ENCODE results near the gene KCNJ10. TPM values are rescaled to one million over a fixed set of nuclear protein-coding genes. Genes with fewer than 3 reads are reported as not detected.

The KCNJ10 gene
- total RNA-seq, 1 experiment from 2014 or later = 0.08 TPM

DNA sequence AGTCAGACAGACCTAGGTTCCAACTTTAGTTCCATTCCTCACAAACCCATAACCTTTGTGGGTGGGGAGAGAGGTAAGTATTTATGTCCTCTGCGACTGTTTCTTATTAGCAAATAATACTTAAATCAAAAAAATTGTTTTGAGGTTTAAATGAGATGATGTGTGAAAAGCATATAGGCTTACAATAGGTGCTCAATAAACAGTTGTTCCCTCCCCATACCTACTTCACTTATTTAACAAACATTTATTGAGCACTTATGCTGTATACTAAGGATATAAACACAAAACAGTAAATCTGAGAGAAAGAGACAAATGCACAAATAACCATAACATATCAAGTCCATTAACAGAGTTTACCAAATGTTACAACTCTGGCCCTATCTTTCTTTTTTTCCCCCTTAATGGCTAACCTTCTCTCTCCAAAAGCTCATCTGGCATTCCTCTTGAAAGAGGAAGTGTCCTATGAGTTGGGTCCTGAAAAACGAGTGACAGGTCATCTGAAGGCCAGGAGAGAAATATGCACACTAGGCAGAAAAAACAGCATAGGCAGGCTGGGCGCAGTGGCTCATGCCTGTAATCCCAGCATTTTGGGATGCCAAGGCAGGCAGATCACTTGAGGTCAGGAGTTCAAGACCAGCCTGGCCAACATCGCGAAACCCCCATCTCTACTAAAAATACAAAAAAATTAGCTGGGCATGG, 48.4 kb downstream of the KCNJ10 start:
- no peak overlapping the region for H3K27ac ChIP-seq (ENCODE audit: low read length)
- no TSS peak for BruUV-seq (replicated peaks)
- H3K27me3 ChIP-seq (ENCODE audit: control insufficient read depth, insufficient read depth, low read length) = peaks cover 6% of the 10 kb centered on the region; the same call in 1 of the 2 replicates
- TF ChIP-seq POLR2AphosphoS5 (IDR thresholded peaks at IDR 0.05; ENCODE audit: low read depth, low read length) = no peak
- TF ChIP-seq SIN3A (IDR thresholded peaks at IDR 0.05; ENCODE audit: borderline replicate concordance, insufficient read depth, low read depth, low read length) = no peak
- TF ChIP-seq, protein P1, sequence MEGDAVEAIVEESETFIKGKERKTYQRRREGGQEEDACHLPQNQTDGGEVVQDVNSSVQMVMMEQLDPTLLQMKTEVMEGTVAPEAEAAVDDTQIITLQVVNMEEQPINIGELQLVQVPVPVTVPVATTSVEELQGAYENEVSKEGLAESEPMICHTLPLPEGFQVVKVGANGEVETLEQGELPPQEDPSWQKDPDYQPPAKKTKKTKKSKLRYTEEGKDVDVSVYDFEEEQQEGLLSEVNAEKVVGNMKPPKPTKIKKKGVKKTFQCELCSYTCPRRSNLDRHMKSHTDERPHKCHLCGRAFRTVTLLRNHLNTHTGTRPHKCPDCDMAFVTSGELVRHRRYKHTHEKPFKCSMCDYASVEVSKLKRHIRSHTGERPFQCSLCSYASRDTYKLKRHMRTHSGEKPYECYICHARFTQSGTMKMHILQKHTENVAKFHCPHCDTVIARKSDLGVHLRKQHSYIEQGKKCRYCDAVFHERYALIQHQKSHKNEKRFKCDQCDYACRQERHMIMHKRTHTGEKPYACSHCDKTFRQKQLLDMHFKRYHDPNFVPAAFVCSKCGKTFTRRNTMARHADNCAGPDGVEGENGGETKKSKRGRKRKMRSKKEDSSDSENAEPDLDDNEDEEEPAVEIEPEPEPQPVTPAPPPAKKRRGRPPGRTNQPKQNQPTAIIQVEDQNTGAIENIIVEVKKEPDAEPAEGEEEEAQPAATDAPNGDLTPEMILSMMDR (IDR thresholded peaks at IDR 0.05) = no peak
- TF ChIP-seq TCF7L2 (IDR thresholded peaks at IDR 0.05; ENCODE audit: low read depth, low read length) = no peak
- TF ChIP-seq, protein P2, sequence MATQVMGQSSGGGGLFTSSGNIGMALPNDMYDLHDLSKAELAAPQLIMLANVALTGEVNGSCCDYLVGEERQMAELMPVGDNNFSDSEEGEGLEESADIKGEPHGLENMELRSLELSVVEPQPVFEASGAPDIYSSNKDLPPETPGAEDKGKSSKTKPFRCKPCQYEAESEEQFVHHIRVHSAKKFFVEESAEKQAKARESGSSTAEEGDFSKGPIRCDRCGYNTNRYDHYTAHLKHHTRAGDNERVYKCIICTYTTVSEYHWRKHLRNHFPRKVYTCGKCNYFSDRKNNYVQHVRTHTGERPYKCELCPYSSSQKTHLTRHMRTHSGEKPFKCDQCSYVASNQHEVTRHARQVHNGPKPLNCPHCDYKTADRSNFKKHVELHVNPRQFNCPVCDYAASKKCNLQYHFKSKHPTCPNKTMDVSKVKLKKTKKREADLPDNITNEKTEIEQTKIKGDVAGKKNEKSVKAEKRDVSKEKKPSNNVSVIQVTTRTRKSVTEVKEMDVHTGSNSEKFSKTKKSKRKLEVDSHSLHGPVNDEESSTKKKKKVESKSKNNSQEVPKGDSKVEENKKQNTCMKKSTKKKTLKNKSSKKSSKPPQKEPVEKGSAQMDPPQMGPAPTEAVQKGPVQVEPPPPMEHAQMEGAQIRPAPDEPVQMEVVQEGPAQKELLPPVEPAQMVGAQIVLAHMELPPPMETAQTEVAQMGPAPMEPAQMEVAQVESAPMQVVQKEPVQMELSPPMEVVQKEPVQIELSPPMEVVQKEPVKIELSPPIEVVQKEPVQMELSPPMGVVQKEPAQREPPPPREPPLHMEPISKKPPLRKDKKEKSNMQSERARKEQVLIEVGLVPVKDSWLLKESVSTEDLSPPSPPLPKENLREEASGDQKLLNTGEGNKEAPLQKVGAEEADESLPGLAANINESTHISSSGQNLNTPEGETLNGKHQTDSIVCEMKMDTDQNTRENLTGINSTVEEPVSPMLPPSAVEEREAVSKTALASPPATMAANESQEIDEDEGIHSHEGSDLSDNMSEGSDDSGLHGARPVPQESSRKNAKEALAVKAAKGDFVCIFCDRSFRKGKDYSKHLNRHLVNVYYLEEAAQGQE (IDR thresholded peaks at IDR 0.05; ENCODE audit: insufficient read depth in 1 of 2, low read depth in 2 of 2, low read length in 1 of 2) = no peak
- intact Hi-C loops (cut with micrococcal nuclease; ENCODE audit: unreplicated experiment) = no loop called here
- ChIA-PET POLR2A (no interaction called here), CTCF (interaction anchor here (0.6 kb wide), 1 partner anchor 135 kb away, joined by 4 read pairs; no protein-coding TSS in a partner anchor)
- in situ Hi-C loops (cut with HindIII; ENCODE audit: low pct_unique_long_range_greater_than_20kb, low sequenced_read_pairs) = no loop called here
- DNase-seq (ENCODE audit: low read depth, low spot score) = no peak
- no peaks in the 10 kb centered on the region for H3K36me3 ChIP-seq (ENCODE audit: control insufficient read depth, insufficient read depth, low read length)
- no peaks in the 10 kb centered on the region for H3K9me3 ChIP-seq (ENCODE audit: control insufficient read depth, insufficient read depth, low read depth, low read length)
- ATAC-seq = no peak
- no peaks in the 10 kb centered on the region for H3K4me1 ChIP-seq (ENCODE audit: control insufficient read depth, insufficient read depth, low read length)
- H3K4me3 ChIP-seq (ENCODE audit: low read depth in 2 of 2, low read length in 2 of 2) = no peak overlapping the region

DNA sequence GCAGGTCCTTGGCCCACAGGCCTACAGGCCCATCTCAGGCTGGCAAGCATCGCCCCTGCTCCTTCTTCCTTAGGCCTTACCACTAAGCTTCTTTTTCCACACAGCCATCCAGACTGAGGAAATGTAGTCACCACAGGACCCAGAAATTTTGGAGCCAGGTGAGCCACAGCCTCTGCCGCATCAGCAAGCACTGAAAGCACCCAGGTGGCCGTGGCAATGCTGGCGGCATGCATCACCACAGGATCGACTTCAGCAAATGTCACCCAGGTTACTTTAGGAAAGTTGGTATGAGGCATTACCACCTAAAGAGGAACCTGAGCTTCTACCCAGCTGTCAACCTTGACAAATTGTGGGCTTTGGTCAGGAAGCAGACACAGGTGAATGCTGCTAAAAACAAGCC, 49.8 kb downstream of the KCNJ10 start:
- TF ChIP-seq SIN3A (IDR thresholded peaks at IDR 0.05; ENCODE audit: borderline replicate concordance, insufficient read depth, low read depth, low read length) = no peak
- TF ChIP-seq, protein P1 (IDR thresholded peaks at IDR 0.05) = no peak
- TF ChIP-seq TCF7L2 (IDR thresholded peaks at IDR 0.05; ENCODE audit: low read depth, low read length) = no peak
- TF ChIP-seq, protein P2 (IDR thresholded peaks at IDR 0.05; ENCODE audit: insufficient read depth in 1 of 2, low read depth in 2 of 2, low read length in 1 of 2) = no peak
- TF ChIP-seq POLR2AphosphoS5 (IDR thresholded peaks at IDR 0.05; ENCODE audit: low read depth, low read length) = no peak

More for the DNA sequence above, 49.8 kb downstream of the KCNJ10 start:
- H3K27me3 ChIP-seq (ENCODE audit: control insufficient read depth, insufficient read depth, low read length) = peaks cover 6% of the 10 kb centered on the region; the same call in 1 of the 2 replicates
- H3K9me3 ChIP-seq (ENCODE audit: control insufficient read depth, insufficient read depth, low read depth, low read length) = no peaks in the 10 kb centered on the region
- no peaks in the 10 kb centered on the region for H3K36me3 ChIP-seq (ENCODE audit: control insufficient read depth, insufficient read depth, low read length)
- H3K4me3 ChIP-seq (ENCODE audit: low read depth in 2 of 2, low read length in 2 of 2) = no peak overlapping the region
- DNase-seq (ENCODE audit: low read depth, low spot score) = no peak
- no peak for ATAC-seq
- in situ Hi-C loops (cut with HindIII; ENCODE audit: low pct_unique_long_range_greater_than_20kb, low sequenced_read_pairs) (no loop called here), intact Hi-C loops (cut with micrococcal nuclease; ENCODE audit: unreplicated experiment) (no loop called here)
- CTCF ChIA-PET = no interaction called here
- no TSS peak for BruUV-seq (replicated peaks)
- no peak overlapping the region for H3K27ac ChIP-seq (ENCODE audit: low read length)
- H3K4me1 ChIP-seq (ENCODE audit: control insufficient read depth, insufficient read depth, low read length) = no peaks in the 10 kb centered on the region
- POLR2A ChIA-PET = no interaction called here
